ENCODE results near the gene PWWP2B.
A peak's percentile ranks its signal among the peaks of the same experiment; 100 is the strongest.
"Not testable (repeated sequence)": the region's sequence is repeated elsewhere in the genome, so short reads cannot be mapped to it uniquely, and the experiment has no call there.

Gene PWWP2B

DNA sequence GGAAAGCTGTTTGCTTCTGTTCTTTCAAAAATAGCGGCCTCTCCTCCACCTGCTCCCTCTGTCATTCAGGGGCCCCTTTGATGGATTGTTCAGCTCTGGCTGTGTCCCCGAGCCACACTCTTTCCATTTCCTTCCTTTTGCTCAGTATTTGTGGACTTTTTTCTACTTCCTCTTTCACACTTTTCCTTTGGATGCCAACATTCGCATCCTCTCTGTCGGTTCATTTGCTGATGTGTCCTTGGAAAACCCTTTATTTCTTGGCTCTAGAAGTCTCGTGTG, 11.7 kb upstream of the PWWP2B start:
- peak overlapping the region in 1 of 7 experiments; percentile 10 for H3K4me3 ChIP-seq (ENCODE audit: control insufficient read depth in 1 of 7, extremely low read depth in 1 of 7, insufficient read depth in 4 of 7, low read depth in 2 of 7, low read length in 6 of 7)
- no peaks in the 10 kb centered on the region for H3K36me3 ChIP-seq (ENCODE audit: control insufficient read depth in 4 of 4, insufficient read depth in 4 of 4, low read length in 3 of 4)
- H3K27ac ChIP-seq (ENCODE audit: insufficient read depth in 1 of 2, low read depth in 1 of 2, low read length in 2 of 2, poor library complexity in 1 of 2, severe bottlenecking in 2 of 2) = peak overlapping the region in 1 of 2 experiments; percentile 23
- DNase-seq = peak in 2 of 3 donors; percentile 34 to 52
- H3K9me3 ChIP-seq (ENCODE audit: control extremely low read depth in 1 of 5, control insufficient read depth in 4 of 5, insufficient read depth in 2 of 5, low read depth in 1 of 5, low read length in 4 of 5) = peaks cover 0 to 2% (median 0%) of the 10 kb centered on the region in 5 experiments
- peaks cover 2 to 79% (median 69%) of the 10 kb centered on the region in 4 experiments for H3K4me1 ChIP-seq (ENCODE audit: control extremely low read depth in 1 of 4, control insufficient read depth in 4 of 4, insufficient read depth in 4 of 4, low read length in 3 of 4)
- WGBS (ENCODE audit: insufficient coverage) = 22% methylated on average over 5 of the region's 5 CpGs
- CTCF ChIA-PET = interaction anchor here (1.0 to 1.7 kb wide), 6 partner anchors 24 to 164 kb away, joined by 3 to 6 read pairs (median 3); no protein-coding TSS in a partner anchor
- POLR2A ChIA-PET = no interaction called here
- H3K27me3 ChIP-seq (replicated peaks in 2 of 5; ENCODE audit: control insufficient read depth in 4 of 5, insufficient read depth in 5 of 5, low read length in 4 of 5) = no peaks in the 10 kb centered on the region

- no peak for DNase-seq
- H3K4me1 ChIP-seq (ENCODE audit: control extremely low read depth in 1 of 4, control insufficient read depth in 4 of 4, insufficient read depth in 4 of 4, low read length in 3 of 4) = peaks cover 2 to 80% (median 69%) of the 10 kb centered on the region in 4 experiments
- H3K36me3 ChIP-seq (ENCODE audit: control insufficient read depth in 4 of 4, insufficient read depth in 4 of 4, low read length in 3 of 4) = no peaks in the 10 kb centered on the region
- H3K27me3 ChIP-seq (replicated peaks in 2 of 5; ENCODE audit: control insufficient read depth in 4 of 5, insufficient read depth in 5 of 5, low read length in 4 of 5) = no peaks in the 10 kb centered on the region
- ChIA-PET POLR2A (no interaction called here), CTCF (interaction anchor here (1.0 to 1.7 kb wide), 4 partner anchors 25 to 163 kb away, joined by 3 to 6 read pairs (median 3); no protein-coding TSS in a partner anchor)
- no peak overlapping the region for H3K27ac ChIP-seq (ENCODE audit: insufficient read depth in 1 of 2, low read depth in 1 of 2, low read length in 2 of 2, poor library complexity in 1 of 2, severe bottlenecking in 2 of 2)
- 93% methylated on average over 15 of the region's 18 CpGs for WGBS (ENCODE audit: insufficient coverage)
- peaks cover 0 to 2% (median 0%) of the 10 kb centered on the region in 5 experiments for H3K9me3 ChIP-seq (ENCODE audit: control extremely low read depth in 1 of 5, control insufficient read depth in 4 of 5, insufficient read depth in 2 of 5, low read depth in 1 of 5, low read length in 4 of 5)
- H3K4me3 ChIP-seq (ENCODE audit: control insufficient read depth in 1 of 7, extremely low read depth in 1 of 7, insufficient read depth in 4 of 7, low read depth in 2 of 7, low read length in 6 of 7) = no peak overlapping the region
Observed at GRCh38 chr10:132385721-132386418, 11.1 kb upstream of the PWWP2B start.

- Histone ChIP-seq H3K36me3 (ENCODE audit: control insufficient read depth in 4 of 4, insufficient read depth in 4 of 4, low read length in 3 of 4) (no peaks in the 10 kb centered on the region), H3K27ac (ENCODE audit: insufficient read depth in 1 of 2, low read depth in 1 of 2, low read length in 2 of 2, poor library complexity in 1 of 2, severe bottlenecking in 2 of 2) (peak overlapping the region in 1 of 2 experiments; percentile 74), H3K4me3 (ENCODE audit: control insufficient read depth in 1 of 7, extremely low read depth in 1 of 7, insufficient read depth in 4 of 7, low read depth in 2 of 7, low read length in 6 of 7) (no peak overlapping the region), H3K4me1 (ENCODE audit: control extremely low read depth in 1 of 4, control insufficient read depth in 4 of 4, insufficient read depth in 4 of 4, low read length in 3 of 4) (peaks cover 2 to 79% (median 69%) of the 10 kb centered on the region in 4 experiments), H3K27me3 (replicated peaks in 2 of 5; ENCODE audit: control insufficient read depth in 4 of 5, insufficient read depth in 5 of 5, low read length in 4 of 5) (no peaks in the 10 kb centered on the region), H3K9me3 (ENCODE audit: control extremely low read depth in 1 of 5, control insufficient read depth in 4 of 5, insufficient read depth in 2 of 5, low read depth in 1 of 5, low read length in 4 of 5) (peaks cover 0 to 2% (median 0%) of the 10 kb centered on the region in 5 experiments)
- ChIA-PET POLR2A (no interaction called here), CTCF (interaction anchor here (1.3 to 1.7 kb wide), 3 partner anchors 30 to 163 kb away, joined by 3 to 6 read pairs (median 3); no protein-coding TSS in a partner anchor)
- 28% methylated on average over 6 of the region's 9 CpGs for WGBS (ENCODE audit: insufficient coverage)
- peak in 2 of 3 donors; percentile 64 to 73 for DNase-seq
Observed at GRCh38 chr10:132386419-132386831, 10.6 kb upstream of the PWWP2B start.

- CTCF ChIA-PET = interaction anchor here (0.6 kb wide), 1 partner anchor 66 kb away, joined by 3 read pairs; no protein-coding TSS in a partner anchor
- DNase-seq; H3K9me3 ChIP-seq (ENCODE audit: control extremely low read depth in 1 of 5, control insufficient read depth in 4 of 5, insufficient read depth in 2 of 5, low read depth in 1 of 5, low read length in 4 of 5); H3K4me3 ChIP-seq (ENCODE audit: control insufficient read depth in 1 of 7, extremely low read depth in 1 of 7, insufficient read depth in 4 of 7, low read depth in 2 of 7, low read length in 6 of 7); H3K36me3 ChIP-seq (ENCODE audit: control insufficient read depth in 4 of 4, insufficient read depth in 4 of 4, low read length in 3 of 4); H3K27me3 ChIP-seq (replicated peaks in 2 of 5; ENCODE audit: control insufficient read depth in 4 of 5, insufficient read depth in 5 of 5, low read length in 4 of 5); POLR2A ChIA-PET: not testable (repeated sequence)
- peaks cover 2 to 74% (median 66%) of the 10 kb centered on the region in 4 experiments for H3K4me1 ChIP-seq (ENCODE audit: control extremely low read depth in 1 of 4, control insufficient read depth in 4 of 4, insufficient read depth in 4 of 4, low read length in 3 of 4)
- no CpG with 5 or more reads among the region's 1 CpG for WGBS (ENCODE audit: insufficient coverage)
- peak overlapping the region in 1 of 2 experiments; percentile 74 for H3K27ac ChIP-seq (ENCODE audit: insufficient read depth in 1 of 2, low read depth in 1 of 2, low read length in 2 of 2, poor library complexity in 1 of 2, severe bottlenecking in 2 of 2)
Observed at GRCh38 chr10:132386896-132387295, 10.1 kb upstream of the PWWP2B start.

DNA sequence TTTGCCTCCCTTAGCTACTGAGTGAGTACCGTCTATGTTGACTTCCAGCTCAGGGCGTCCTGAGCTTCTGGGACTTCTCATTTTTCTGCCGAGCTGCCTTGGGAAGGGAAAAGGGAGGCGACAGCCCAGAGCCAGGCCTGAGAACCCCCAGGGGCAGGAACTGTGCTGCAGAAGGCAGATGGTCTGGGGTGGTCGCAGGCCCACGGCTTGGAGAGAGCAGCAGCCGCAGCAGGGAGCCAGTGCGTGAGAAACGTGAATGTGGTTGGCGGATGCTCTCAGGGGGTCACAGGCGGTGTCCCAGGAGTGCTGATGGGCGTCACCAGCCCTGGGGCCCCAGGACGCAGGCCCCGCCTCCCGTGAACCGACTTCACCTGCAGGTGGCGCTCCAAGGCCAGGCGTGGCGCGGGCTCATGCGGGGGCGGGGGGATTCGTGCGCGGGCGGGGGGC, 9.2 kb upstream of the PWWP2B start:
- Histone ChIP-seq H3K36me3 (ENCODE audit: control insufficient read depth in 4 of 4, insufficient read depth in 4 of 4, low read length in 3 of 4) (no peaks in the 10 kb centered on the region), H3K4me1 (ENCODE audit: control extremely low read depth in 1 of 4, control insufficient read depth in 4 of 4, insufficient read depth in 4 of 4, low read length in 3 of 4) (peaks cover 2 to 68% (median 64%) of the 10 kb centered on the region in 4 experiments), H3K27me3 (replicated peaks in 2 of 5; ENCODE audit: control insufficient read depth in 4 of 5, insufficient read depth in 5 of 5, low read length in 4 of 5) (no peaks in the 10 kb centered on the region), H3K27ac (ENCODE audit: insufficient read depth in 1 of 2, low read depth in 1 of 2, low read length in 2 of 2, poor library complexity in 1 of 2, severe bottlenecking in 2 of 2) (peak overlapping the region; percentile 8 to 74), H3K4me3 (ENCODE audit: control insufficient read depth in 1 of 7, extremely low read depth in 1 of 7, insufficient read depth in 4 of 7, low read depth in 2 of 7, low read length in 6 of 7) (peak overlapping the region in 5 of 7 experiments; percentile 16 to 62 (median 33)), H3K9me3 (ENCODE audit: control extremely low read depth in 1 of 5, control insufficient read depth in 4 of 5, insufficient read depth in 2 of 5, low read depth in 1 of 5, low read length in 4 of 5) (no peaks in the 10 kb centered on the region)
- peak; percentile 75 to 87 (median 85) for DNase-seq
- CTCF ChIA-PET = interaction anchor here (0.6 to 1.0 kb wide), 7 partner anchors 14 to 162 kb away, joined by 3 to 14 read pairs (median 3); no protein-coding TSS in a partner anchor
- POLR2A ChIA-PET = no interaction called here
- 1% methylated on average over 11 of the region's 26 CpGs for WGBS (ENCODE audit: insufficient coverage)

DNA sequence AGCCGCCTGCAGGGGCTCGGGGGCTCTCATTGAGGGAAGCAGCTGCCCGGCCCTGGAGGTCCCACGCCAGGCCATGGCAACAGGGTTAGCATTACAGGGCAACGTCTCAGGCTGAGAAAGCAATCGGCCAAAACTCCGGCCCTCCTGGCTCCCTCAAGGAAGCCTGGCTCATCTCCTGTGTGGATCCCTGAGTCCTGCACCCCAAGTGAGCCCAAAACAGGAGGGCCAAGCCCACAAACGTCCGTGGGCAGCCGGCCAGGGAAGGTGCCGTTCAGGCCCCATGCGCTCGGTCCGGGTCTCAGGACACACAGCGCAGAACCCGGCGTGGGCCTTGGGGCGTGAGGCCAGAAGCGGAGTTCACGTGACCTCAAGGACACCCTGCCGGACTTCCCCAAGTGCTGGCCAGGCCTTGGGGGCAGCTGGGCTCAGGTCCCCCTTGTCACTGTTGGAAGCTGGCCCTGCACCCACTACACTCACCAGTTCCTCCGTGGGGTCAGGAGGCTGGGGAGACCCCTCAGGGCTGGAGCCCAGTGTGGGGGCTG, 8.0 kb upstream of the PWWP2B start:
- Histone ChIP-seq H3K36me3 (ENCODE audit: control insufficient read depth in 4 of 4, insufficient read depth in 4 of 4, low read length in 3 of 4) (no peaks in the 10 kb centered on the region), H3K27ac (ENCODE audit: insufficient read depth in 1 of 2, low read depth in 1 of 2, low read length in 2 of 2, poor library complexity in 1 of 2, severe bottlenecking in 2 of 2) (no peak overlapping the region), H3K4me1 (ENCODE audit: control extremely low read depth in 1 of 4, control insufficient read depth in 4 of 4, insufficient read depth in 4 of 4, low read length in 3 of 4) (peaks cover 2 to 62% (median 56%) of the 10 kb centered on the region in 4 experiments), H3K4me3 (ENCODE audit: control insufficient read depth in 1 of 7, extremely low read depth in 1 of 7, insufficient read depth in 4 of 7, low read depth in 2 of 7, low read length in 6 of 7) (no peak overlapping the region), H3K9me3 (ENCODE audit: control extremely low read depth in 1 of 5, control insufficient read depth in 4 of 5, insufficient read depth in 2 of 5, low read depth in 1 of 5, low read length in 4 of 5) (no peaks in the 10 kb centered on the region), H3K27me3 (replicated peaks in 2 of 5; ENCODE audit: control insufficient read depth in 4 of 5, insufficient read depth in 5 of 5, low read length in 4 of 5) (no peaks in the 10 kb centered on the region)
- WGBS (ENCODE audit: insufficient coverage) = 73% methylated on average over 20 of the region's 22 CpGs
- no peak for DNase-seq
- POLR2A ChIA-PET = interaction anchor here (1.1 kb wide), 1 partner anchor 33 kb away, joined by 3 read pairs; no protein-coding TSS in a partner anchor
- CTCF ChIA-PET = interaction anchor here (0.9 to 1.1 kb wide), 2 partner anchors 13 to 62 kb away, joined by 3 read pairs; no protein-coding TSS in a partner anchor

All from common myeloid progenitor, CD34-positive (primary cell).